ENCODE data around the gene MRPS35. TPM values are rescaled to one million over a fixed set of nuclear protein-coding genes. Genes with fewer than 3 reads are reported as not detected.
"Not testable (repeated sequence)": the region's sequence is repeated elsewhere in the genome, so short reads cannot be mapped to it uniquely, and the experiment has no call there.

MRPS35 gene
- total RNA-seq, 1 donor from 2014 or later: 96.1 TPM

- no peak for DNase-seq (ENCODE audit: low read depth)
Measured at GRCh38 chr12:27709212-27709931, 1.3 kb upstream of the MRPS35 start.

DNA sequence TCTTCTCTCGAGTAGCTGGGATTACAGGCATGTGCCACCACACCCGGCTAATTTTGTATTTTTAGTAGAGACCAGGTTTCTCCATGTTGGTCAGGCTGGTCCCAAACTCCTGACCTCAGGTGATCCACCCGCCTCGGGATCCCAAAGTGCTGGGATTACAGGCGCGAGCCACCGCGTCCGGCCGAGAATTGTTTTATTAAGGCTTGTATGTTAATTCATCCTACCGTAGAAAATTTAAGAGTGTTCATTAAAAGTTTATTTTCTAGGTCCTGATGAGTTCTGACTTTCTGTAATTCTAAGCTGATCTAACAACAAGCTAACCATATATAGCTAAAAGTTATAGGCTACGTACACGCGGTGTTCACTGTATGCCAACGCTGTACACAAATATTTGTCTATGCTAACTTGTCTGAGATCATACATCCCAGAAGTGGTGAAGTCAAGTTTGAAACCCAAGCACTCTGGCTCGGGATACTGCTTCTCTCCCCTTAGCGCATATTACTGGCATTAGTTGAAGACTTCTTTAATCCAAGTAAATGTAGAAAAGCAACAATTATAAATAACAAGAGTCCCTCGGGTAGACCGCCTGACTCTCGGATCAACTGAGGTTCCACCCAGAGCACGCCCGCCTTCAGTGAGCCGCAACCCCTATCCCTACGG, 570 bp upstream of the MRPS35 start:
- DNase-seq (ENCODE audit: low read depth): peak; percentile 55

GRCh38 chr12:27711317-27711682, 668 bp downstream of the MRPS35 start:
- DNase-seq (ENCODE audit: low read depth): no peak

DNA sequence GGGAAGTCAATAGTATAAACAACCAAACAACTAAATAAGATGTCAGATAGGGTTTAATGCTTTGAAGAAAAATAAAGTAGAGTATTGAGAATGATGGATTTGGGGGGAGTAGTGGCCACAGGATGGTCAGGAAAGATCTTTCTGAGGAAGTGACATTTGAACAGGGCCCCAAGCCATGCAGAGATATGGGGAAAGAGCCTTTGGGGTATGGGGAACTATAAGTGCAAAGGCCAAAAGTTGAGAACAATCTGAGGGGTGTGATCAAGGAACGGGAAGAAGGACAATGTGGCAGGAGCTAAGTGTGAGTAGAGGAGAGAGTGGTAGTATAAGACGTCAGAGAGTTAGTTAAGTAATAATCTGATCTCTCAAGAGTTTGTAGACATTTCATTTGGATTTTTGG, 1.3 kb downstream of the MRPS35 start:
- DNase-seq (ENCODE audit: low read depth): no peak

GRCh38 chr12:27723212-27723611, 12.6 kb downstream of the MRPS35 start:
- DNase-seq (ENCODE audit: low read depth): no peak

DNA sequence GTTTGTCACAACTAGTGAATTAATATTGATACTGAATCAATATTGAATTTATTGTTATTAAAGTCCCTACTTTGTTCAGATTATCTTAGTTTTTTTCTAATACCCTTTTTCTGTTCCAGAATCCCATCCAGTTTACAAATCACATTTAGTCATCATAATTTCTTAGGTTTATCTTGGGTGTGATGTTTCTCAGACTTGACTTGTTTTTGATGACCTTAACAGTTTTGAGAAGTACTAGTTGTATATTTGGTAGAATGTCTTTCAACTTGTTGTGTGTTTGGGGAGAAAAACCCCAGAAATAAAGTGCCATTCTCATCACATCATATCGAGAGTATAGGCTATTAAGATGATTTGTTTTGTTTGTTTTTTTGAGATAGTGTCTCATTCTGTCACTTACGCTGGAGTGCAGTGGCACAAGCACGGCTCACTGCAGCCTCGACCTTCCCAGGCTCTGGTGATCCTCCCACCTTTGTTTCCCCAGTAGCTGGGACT, 19.5 kb downstream of the MRPS35 start:
- no peak for DNase-seq (ENCODE audit: low read depth)

GRCh38 chr12:27732281-27732680, 21.6 kb downstream of the MRPS35 start:
- no peak for DNase-seq (ENCODE audit: low read depth)

GRCh38 chr12:27733052-27733656, 22.5 kb downstream of the MRPS35 start:
- DNase-seq (ENCODE audit: low read depth): no peak

DNA sequence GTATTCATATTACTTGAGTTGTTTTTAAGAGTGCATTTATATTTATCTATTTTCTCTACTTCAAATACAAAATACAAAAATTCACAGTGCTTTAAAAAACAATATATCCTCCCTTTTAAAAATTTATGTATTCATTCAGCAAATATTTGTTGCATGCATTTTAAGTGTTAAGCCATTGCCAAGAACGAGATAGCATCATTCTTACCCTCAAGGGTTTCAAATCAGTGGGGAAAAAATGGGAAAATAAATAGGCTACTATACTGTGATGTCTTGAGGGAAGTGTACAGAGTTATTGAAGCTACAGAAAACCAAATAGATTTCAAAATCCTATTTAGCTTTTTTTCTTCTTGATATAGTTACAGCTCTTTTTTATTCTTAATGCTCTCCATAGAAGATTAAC, 23.2 kb downstream of the MRPS35 start:
- DNase-seq (ENCODE audit: low read depth): no peak

DNA sequence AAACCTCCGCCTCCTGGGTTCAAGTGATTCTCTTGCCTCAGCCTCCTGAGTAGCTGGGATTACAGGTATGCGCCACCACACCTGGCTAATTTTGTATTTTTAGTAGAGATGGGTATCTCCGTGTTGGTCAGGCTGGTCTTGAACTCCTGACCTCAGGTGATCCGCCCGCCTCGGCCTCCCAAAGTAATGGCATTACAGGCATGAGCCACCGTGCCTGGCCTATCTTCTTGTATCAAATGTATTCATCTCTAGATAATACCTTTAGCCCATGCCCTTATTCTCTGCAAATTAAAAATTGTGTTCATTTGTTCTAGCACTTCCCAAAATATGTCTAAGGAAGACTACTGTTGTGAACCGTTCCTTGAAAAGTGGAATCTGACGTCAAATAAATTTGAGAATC, 23.7 kb downstream of the MRPS35 start:
- not testable (repeated sequence) for DNase-seq (ENCODE audit: low read depth)

GRCh38 chr12:27743601-27744000, 33.0 kb downstream of the MRPS35 start:
- no peak for DNase-seq (ENCODE audit: low read depth)

DNA sequence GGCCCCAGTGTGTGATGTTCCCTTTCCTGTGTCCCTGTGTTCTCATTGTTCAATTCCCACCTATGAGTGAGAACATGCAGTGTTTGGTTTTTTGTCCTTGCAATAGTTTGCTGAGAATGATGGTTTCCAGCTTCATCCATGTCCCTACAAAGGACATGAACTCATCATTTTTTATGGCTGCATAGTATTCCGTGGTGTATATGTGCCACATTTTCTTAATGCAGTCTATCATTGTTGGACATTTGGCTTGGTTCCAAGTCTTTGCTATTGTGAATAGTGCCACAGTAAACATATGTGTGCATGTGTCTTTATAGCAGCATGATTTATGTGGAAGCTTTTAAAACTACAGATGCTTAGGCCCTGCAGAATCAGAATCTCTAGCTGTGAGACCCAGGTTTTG, 35.1 kb downstream of the MRPS35 start:
- DNase-seq (ENCODE audit: low read depth): not testable (repeated sequence)

GRCh38 chr12:27747111-27747820, 36.6 kb downstream of the MRPS35 start:
- DNase-seq (ENCODE audit: low read depth): peak; percentile 83

- peak; percentile 75 for DNase-seq (ENCODE audit: low read depth)
Measured at GRCh38 chr12:27751386-27752047, 40.9 kb downstream of the MRPS35 start.

DNA sequence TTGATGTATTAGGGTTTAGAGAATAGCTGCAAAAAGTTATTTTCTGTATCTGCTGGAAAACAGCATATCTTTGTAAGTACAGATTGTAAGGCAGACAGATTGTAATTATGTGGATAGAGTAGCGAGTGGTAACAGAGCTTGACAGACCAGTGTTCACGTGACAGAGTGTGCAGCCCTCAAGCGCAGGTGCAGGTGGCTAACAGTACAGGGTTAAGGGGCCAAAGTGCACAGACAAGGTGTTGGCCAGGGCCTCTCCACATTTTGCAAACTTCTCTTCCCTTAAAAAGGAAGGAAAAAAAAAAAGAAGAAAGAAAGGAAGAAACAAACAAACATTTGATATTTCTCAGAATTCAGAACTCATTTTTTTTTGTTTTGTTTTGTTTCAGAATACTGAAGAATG, 44.2 kb downstream of the MRPS35 start:
- DNase-seq (ENCODE audit: low read depth): no peak

DNA sequence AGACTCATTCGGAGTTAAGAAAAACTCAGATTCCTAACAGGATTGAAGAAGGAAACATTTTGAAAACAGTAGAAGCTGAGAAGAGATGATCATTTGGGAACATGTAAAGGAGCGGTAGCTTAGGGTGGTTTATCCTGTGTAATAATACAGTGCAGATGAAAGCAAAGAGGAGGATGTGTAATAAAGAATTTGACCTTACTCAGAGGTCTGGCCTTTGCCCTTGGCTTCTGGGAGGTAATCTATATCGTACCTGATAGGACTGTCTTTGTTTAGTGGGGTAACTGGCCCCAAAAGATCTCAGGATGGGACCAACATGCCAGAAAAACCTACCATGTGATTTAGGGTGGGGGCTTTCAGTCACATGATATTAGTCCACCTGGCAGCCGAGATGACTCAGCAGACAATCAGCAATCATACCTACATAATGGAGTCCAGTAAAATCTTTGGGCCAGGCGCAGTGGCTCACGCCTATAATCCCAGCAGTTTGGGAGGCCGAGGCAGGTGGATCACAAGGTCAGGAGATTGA, 46.1 kb downstream of the MRPS35 start:
- DNase-seq (ENCODE audit: low read depth): no peak

DNA sequence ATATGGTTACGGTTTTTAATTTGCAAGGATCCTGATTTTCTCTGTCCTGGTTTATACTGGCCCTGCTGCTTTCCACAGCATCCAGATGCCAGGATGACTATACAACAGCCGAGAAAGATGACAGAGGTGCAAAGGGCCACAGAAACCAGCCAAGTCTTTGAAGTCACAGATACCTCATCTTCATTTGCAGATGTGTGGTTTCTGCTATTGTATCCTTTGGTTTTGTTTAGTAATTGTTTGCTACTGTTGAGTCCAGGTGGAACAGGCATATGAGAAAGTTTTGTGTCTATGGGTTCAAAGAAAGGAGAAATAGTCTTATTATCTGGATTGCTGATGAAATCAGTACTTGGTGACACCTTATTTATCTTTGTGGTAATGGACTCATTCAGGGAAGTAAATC, 52.1 kb downstream of the MRPS35 start:
- DNase-seq (ENCODE audit: low read depth): no peak

DNA sequence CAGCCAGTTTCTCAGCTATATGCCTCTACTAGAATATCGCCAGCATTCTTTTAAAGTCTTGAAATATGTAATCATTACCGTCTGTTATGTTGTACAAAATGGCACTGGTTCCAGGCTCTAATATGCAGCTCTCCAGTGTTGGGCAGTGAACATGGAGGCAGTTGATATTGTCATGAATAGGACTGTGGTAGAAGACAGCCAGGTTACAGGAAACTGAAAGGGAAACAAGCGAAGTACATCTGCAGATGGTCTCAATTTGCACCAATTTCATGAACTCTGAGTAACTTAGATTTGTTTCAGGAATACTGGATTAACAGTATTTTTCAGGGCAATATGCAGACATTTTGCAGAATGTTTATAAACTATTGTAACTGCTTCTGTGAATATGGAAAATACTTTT, 56.0 kb downstream of the MRPS35 start:
- no peak for DNase-seq (ENCODE audit: low read depth)

- peak; percentile 22 for DNase-seq (ENCODE audit: low read depth)
Measured at GRCh38 chr12:27769142-27769673, 58.6 kb downstream of the MRPS35 start.

DNA sequence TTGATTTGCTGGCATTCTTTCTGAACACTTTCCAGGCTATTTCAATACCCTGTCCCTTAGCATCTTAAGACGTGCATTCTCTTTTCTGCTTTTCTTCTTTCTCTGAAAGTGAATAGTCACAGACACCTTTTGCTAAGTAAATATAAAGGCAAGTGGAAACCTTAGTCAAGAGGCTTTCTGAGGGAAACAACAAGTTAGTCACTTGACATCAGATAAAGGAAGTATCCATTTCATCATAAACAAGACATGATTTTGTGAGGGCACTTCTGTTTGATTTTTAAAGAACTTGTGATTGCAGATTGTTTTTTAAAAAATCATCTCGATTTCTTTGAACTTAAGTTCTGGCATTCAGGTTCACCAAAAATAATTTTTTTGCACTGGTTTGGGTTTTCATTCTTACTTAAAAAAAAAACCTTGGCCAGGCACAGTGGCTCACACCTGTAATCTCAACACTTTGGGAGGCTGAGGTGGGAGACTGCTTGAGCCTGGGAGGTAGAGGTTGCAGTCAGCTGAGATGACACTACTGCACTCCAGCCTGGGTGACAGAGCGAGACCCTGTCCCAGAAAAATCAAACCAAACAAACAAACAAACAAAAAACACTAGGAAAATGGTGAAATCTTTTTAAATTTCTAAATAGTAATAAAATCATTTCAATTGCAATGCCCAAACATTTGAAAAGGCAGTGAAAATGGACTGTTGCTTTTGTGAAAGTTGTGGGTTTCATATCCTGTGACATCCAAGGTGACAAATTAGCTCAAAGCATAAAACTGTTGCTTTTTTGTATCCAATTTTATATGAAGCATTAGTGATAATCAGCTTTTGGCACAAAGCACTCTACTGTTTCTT, 61.1 kb downstream of the MRPS35 start:
- DNase-seq (ENCODE audit: low read depth): no peak
